IMR-90 (cell line): Measurements from ENCODE around the gene FKRP. TPM values are rescaled to one million over a fixed set of nuclear protein-coding genes. Genes with fewer than 3 reads are reported as not detected.

ENCODE experiments used
- ATAC-seq: fragments of 200-7000 bp; cut with Tn5 transposase; 2 replicates; pipeline ENCODE4 v1.9.1; 2020; ENCODE audit warnings: low read depth, mild to moderate bottlenecking, moderate library complexity
- BruUV-seq: library from RNA; stranded (reverse); fragments of 400-500 nt; replicated peaks from 2 replicates; lab custom pipeline; 2021; lab: Mats Ljungman, UMichigan
- CTCF ChIA-PET: fragments of 300-600 bp; formaldehyde crosslinking; extraction: SDS; loops from one replicate; lab custom pipeline; 2021; ENCODE audit warnings: antibody characterized with exemption; lab: Yijun Ruan, JAX
- POLR2A ChIA-PET: fragments of 300-600 bp; sonication (Branson Sonifier 250); formaldehyde crosslinking; loops from one replicate; lab custom pipeline; 2022; ENCODE audit warnings: antibody characterized with exemption; ENCODE audit not compliant: unreplicated experiment; lab: Charles Lee
- DNase-seq: peaks from one replicate; pipeline ENCODE4 v3.0.0; 2013
- H2AFZ ChIP-seq: replicated peaks from 2 replicates; pipeline ENCODE3; 2013; ENCODE audit warnings: low read length, mild to moderate bottlenecking; ENCODE audit not compliant: poor library complexity
- H2AK5ac ChIP-seq: 2 replicates; pipeline ENCODE4 v1.6.1; 2013; ENCODE audit warnings: low read depth, low read length, inconsistent platforms
- H2AK9ac ChIP-seq: replicated peaks from 2 replicates; pipeline ENCODE3; 2013; ENCODE audit warnings: mild to moderate bottlenecking, low read depth, low read length, moderate library complexity; ENCODE audit not compliant: poor library complexity
- H2BK120ac ChIP-seq: 2 replicates; pipeline ENCODE4 v1.6.1; 2013; ENCODE audit warnings: low read depth, low read length, inconsistent platforms
- H2BK15ac ChIP-seq: 3 replicates; pipeline ENCODE4 v1.6.1; 2013; ENCODE audit warnings: low read depth, low read length, inconsistent platforms
- H2BK20ac ChIP-seq: 2 replicates; pipeline ENCODE4 v1.6.1; 2013; ENCODE audit warnings: low read depth, mild to moderate bottlenecking, inconsistent platforms, low read length, moderate library complexity
- H2BK5ac ChIP-seq: 2 replicates; pipeline ENCODE4 v1.6.1; 2013; ENCODE audit warnings: mild to moderate bottlenecking, low read depth, low read length, inconsistent platforms; ENCODE audit not compliant: poor library complexity, severe bottlenecking
- H3K14ac ChIP-seq: replicated peaks from 2 replicates; pipeline ENCODE4 v1.6.1; 2013; ENCODE audit warnings: low read depth, low read length, inconsistent platforms
- H3K18ac ChIP-seq: 2 replicates; pipeline ENCODE4 v1.6.1; 2013; ENCODE audit warnings: low read depth, low read length, control low read depth
- H3K23ac ChIP-seq: 2 replicates; pipeline ENCODE4 v1.6.1; 2013; ENCODE audit warnings: low read depth, low read length, inconsistent platforms
- H3K27ac ChIP-seq: 2 replicates; pipeline ENCODE4 v1.5.1; 2013; ENCODE audit warnings: mild to moderate bottlenecking, control low read depth, low read length; ENCODE audit not compliant: insufficient read depth
- H3K27me3 ChIP-seq: 2 replicates; pipeline ENCODE4 v1.6.1; 2013; ENCODE audit warnings: low read length; ENCODE audit not compliant: control insufficient read depth, insufficient read depth
- H3K36me3 ChIP-seq: 2 replicates; pipeline ENCODE4 v1.6.1; 2013; ENCODE audit warnings: low read length, mixed read lengths; ENCODE audit not compliant: control insufficient read depth, insufficient read depth
- H3K4ac ChIP-seq: 2 replicates; pipeline ENCODE4 v1.6.1; 2013; ENCODE audit warnings: low read depth, low read length, inconsistent platforms
- H3K4me1 ChIP-seq: 2 replicates; pipeline ENCODE4 v1.6.1; 2013; ENCODE audit warnings: low read length, mixed read lengths; ENCODE audit not compliant: control insufficient read depth, insufficient read depth
- H3K4me2 ChIP-seq: 2 replicates; pipeline ENCODE4 v1.6.1; 2013; ENCODE audit warnings: low read depth, mild to moderate bottlenecking, control low read depth, low read length, moderate library complexity
- H3K4me3 ChIP-seq: 2 replicates; pipeline ENCODE4 v1.5.1; 2013; ENCODE audit warnings: low read depth, mild to moderate bottlenecking, control low read depth, low read length, moderate library complexity; ENCODE audit not compliant: insufficient read depth
- H3K56ac ChIP-seq: 2 replicates; pipeline ENCODE4 v1.6.1; 2013; ENCODE audit warnings: low read length, inconsistent platforms; ENCODE audit not compliant: insufficient read depth; ENCODE audit errors: extremely low read depth
- H3K79me1 ChIP-seq, 2 experiments: 2 replicates each; pipeline ENCODE4 v1.6.1; 2013; ENCODE audit warnings: low read length in 2 of 2, inconsistent platforms in 1 of 2, low read depth in 1 of 2
- H3K9ac ChIP-seq: 2 replicates; pipeline ENCODE4 v1.6.1; 2013; ENCODE audit warnings: low read depth, low read length, control low read depth
- H3K9me1 ChIP-seq: 2 replicates; pipeline ENCODE4 v1.6.1; 2013; ENCODE audit warnings: low read length, inconsistent platforms; ENCODE audit not compliant: insufficient read depth
- H3K9me3 ChIP-seq: 2 replicates; pipeline ENCODE4 v1.6.1; 2013; ENCODE audit warnings: low read length; ENCODE audit not compliant: control insufficient read depth, insufficient read depth
- H4K20me1 ChIP-seq: 2 replicates; pipeline ENCODE4 v1.6.1; 2013; ENCODE audit warnings: low read length, inconsistent platforms; ENCODE audit not compliant: insufficient read depth
- H4K5ac ChIP-seq: 2 replicates; pipeline ENCODE4 v1.6.1; 2013; ENCODE audit warnings: mild to moderate bottlenecking, low read depth, low read length, control low read depth
- H4K8ac ChIP-seq, 2 experiments: 2 replicates each; pipeline ENCODE4 v1.6.1; 2013; ENCODE audit warnings: low read depth in 2 of 2, low read length in 2 of 2, control low read depth in 1 of 2, inconsistent platforms in 1 of 2
- H4K91ac ChIP-seq: 2 replicates; pipeline ENCODE4 v1.6.1; 2013; ENCODE audit warnings: low read depth, low read length, inconsistent platforms; ENCODE audit not compliant: insufficient read depth
- CHD1 ChIP-seq: IDR thresholded peaks from 2 replicates; pipeline ENCODE4 v1.6.1; 2012; ENCODE audit warnings: low read depth, low read length, improper control_type of control experiment
- ELK1 ChIP-seq: fragments of 150-350 bp; IDR thresholded peaks from 2 replicates; pipeline ENCODE4 v1.6.1; 2016; ENCODE audit warnings: low read depth, mild to moderate bottlenecking, low read length, moderate library complexity, borderline replicate concordance
- FOS ChIP-seq: fragments of 150-350 bp; IDR thresholded peaks from 2 replicates; pipeline ENCODE4 v1.6.1; 2016; ENCODE audit warnings: low read depth, low read length
- MAFK ChIP-seq: IDR thresholded peaks from 2 replicates; pipeline ENCODE4 v1.6.1; 2012; ENCODE audit warnings: low read depth, low read length, improper control_type of control experiment
- MAZ ChIP-seq: IDR thresholded peaks from 2 replicates; pipeline ENCODE4 v1.6.1; 2012; ENCODE audit warnings: low read depth, mild to moderate bottlenecking, low read length, improper control_type of control experiment, moderate library complexity, borderline replicate concordance
- MXI1 ChIP-seq: IDR thresholded peaks from 2 replicates; pipeline ENCODE4 v1.6.1; 2012; ENCODE audit warnings: low read depth, mild to moderate bottlenecking, low read length, moderate library complexity, borderline replicate concordance
- POLR2A ChIP-seq: IDR thresholded peaks from 2 replicates; pipeline ENCODE4 v1.6.1; 2012; ENCODE audit warnings: mild to moderate bottlenecking, low read depth, low read length
- RAD21 ChIP-seq: IDR thresholded peaks from 2 replicates; pipeline ENCODE4 v1.6.1; 2012; ENCODE audit warnings: low read length, improper control_type of control experiment
- RCOR1 ChIP-seq: IDR thresholded peaks from 2 replicates; pipeline ENCODE4 v1.6.1; 2012; ENCODE audit warnings: mild to moderate bottlenecking, low read length, improper control_type of control experiment; ENCODE audit not compliant: insufficient replicate concordance
- RFX5 ChIP-seq: IDR thresholded peaks from 2 replicates; pipeline ENCODE4 v1.8.0; 2012; ENCODE audit warnings: low read depth, mild to moderate bottlenecking, low read length, moderate library complexity
- SMC3 ChIP-seq: fragments of 150-350 bp; IDR thresholded peaks from 2 replicates; pipeline ENCODE4 v1.6.1; 2016; ENCODE audit warnings: low read depth, mild to moderate bottlenecking, antibody characterized with exemption, low read length, moderate library complexity
- WGBS, 2 experiments: methylation state at CpG; one replicate each; pipeline versions ENCODE4 v1.1.5 to v1.1.7; 2013; ENCODE audit warnings: missing lambda C conversion rate in 2 of 2; ENCODE audit not compliant: insufficient read length in 1 of 2; ENCODE audit errors: extremely low coverage in 2 of 2; 5-methylcytosine and 5-hydroxymethylcytosine counted together
- dilution Hi-C: fragments of 300-500 bp; cut with HindIII; formaldehyde crosslinking; loops from one replicate; pipeline ENCODE4 v1.14.3; 2018; ENCODE audit warnings: low sequenced_read_pairs; ENCODE audit not compliant: unreplicated experiment
- in situ Hi-C: fragments of 300-500 bp; cut with MboI; formaldehyde crosslinking; loops from 3 replicates; pipeline ENCODE4 v1.14.3; 2019; ENCODE audit warnings: low sequenced_read_pairs, inconsistent platforms, mixed read lengths
- intact Hi-C: fragments of 100-400 bp; cut with micrococcal nuclease; formaldehyde crosslinking; loops from 2 replicates; pipeline ENCODE4 v1.10.0; 2022
- polyA plus RNA-seq, 3 experiments: library from polyadenylated mRNA; depleted of rRNA; stranded (reverse); fragments of >200 nt; gene quantifications; 2 replicates each; pipeline ENCODE4 v1.2.3, GENCODE V29; 2012; ENCODE audit warnings: low replicate concordance in 1 of 3
- total RNA-seq: library from RNA; depleted of rRNA; stranded (reverse); fragments of >200 nt; gene quantifications from 2 replicates; pipeline ENCODE4 v1.2.3, GENCODE V29; 2012

Gene FKRP
- total and polyA plus RNA-seq, 2 of the 4 experiments (the other 2 are of a cell fraction): 6.1 to 25.3 TPM

- TF ChIP-seq POLR2A (no peak), FOS (no peak), MXI1 (no peak), MAFK (no peak), RCOR1 (no peak), RFX5 (no peak), CHD1 (no peak), MAZ (no peak), SMC3 (no peak), RAD21 (no peak), ELK1 (no peak)
- H2AK5ac ChIP-seq: no peak overlapping the region
- H2AFZ ChIP-seq: no peak overlapping the region
- peak overlapping the region; percentile 33 for H2AK9ac ChIP-seq
- no peak overlapping the region for H3K18ac ChIP-seq
- no peak overlapping the region for H3K4me3 ChIP-seq
- H3K9me1 ChIP-seq: peaks cover 3% of the 10 kb centered on the region; the same call in 1 of the 2 replicates
- H3K27me3 ChIP-seq: no peaks in the 10 kb centered on the region
- no TSS peak for BruUV-seq
- no peak for DNase-seq
- intact Hi-C loops: no loop called here
- no peak overlapping the region for H3K23ac ChIP-seq
- POLR2A ChIA-PET: interaction anchor here (0.5 kb wide), 1 partner anchor 53 kb away, joined by 4 read pairs; no protein-coding TSS in a partner anchor
- H3K14ac ChIP-seq: no peak overlapping the region
- no peak overlapping the region for H3K9ac ChIP-seq
- H2BK15ac ChIP-seq: no peak overlapping the region
- no peak overlapping the region for H3K4ac ChIP-seq
- H4K91ac ChIP-seq: no peak overlapping the region
- H3K56ac ChIP-seq: no peak overlapping the region
- no peaks in the 10 kb centered on the region for H3K9me3 ChIP-seq
- H2BK20ac ChIP-seq: no peak overlapping the region
- H3K27ac ChIP-seq: no peak overlapping the region
- no peak overlapping the region for H3K4me2 ChIP-seq
- no peak overlapping the region for H4K5ac ChIP-seq
- CTCF ChIA-PET: interaction anchor here (0.6 kb wide), 1 partner anchor 11 kb away, joined by 3 read pairs; no protein-coding TSS in a partner anchor
- dilution Hi-C loops: no loop called here
- H4K8ac ChIP-seq: no peak overlapping the region
- peaks cover 76% of the 10 kb centered on the region for H4K20me1 ChIP-seq
- H2BK5ac ChIP-seq: no peak overlapping the region
- WGBS, 2 experiments: 90% methylated on average over 3 of the region's 33 CpGs; no CpG with 5 or more reads in 1 of the 2 experiments
- H3K79me1 ChIP-seq: peaks cover 38 to 66% of the 10 kb centered on the region in 2 experiments
- in situ Hi-C loops: no loop called here
- no peak overlapping the region for H2BK120ac ChIP-seq
- H3K36me3 ChIP-seq: peaks cover 68% of the 10 kb centered on the region
- no peak for ATAC-seq
- no peaks in the 10 kb centered on the region; the same call in 1 of the 2 replicates for H3K4me1 ChIP-seq
Observed at GRCh38 chr19:46776927-46777911, 31.4 kb downstream of the FKRP start.
